GM23338 (cell line): Measurements from ENCODE around the gene KLHL6. TPM values are rescaled to one million over a fixed set of nuclear protein-coding genes. Genes with fewer than 3 reads are reported as not detected.

ENCODE experiments used
- ATAC-seq: fragments of 200-7000 bp; cut with Tn5 transposase; 3 replicates; pipeline ENCODE4 v1.9.1; 2020
- DNase-seq: peaks from one replicate; pipeline ENCODE4 v3.0.0-alpha.2; 2015; ENCODE audit warnings: low spot score
- H2AFZ ChIP-seq: fragments of 200-600 bp; sonication (generic); 2 replicates; pipeline ENCODE4 v1.8.0; 2016; ENCODE audit warnings: antibody characterized with exemption, mild to moderate bottlenecking, moderate library complexity
- H3F3A ChIP-seq: fragments of 200-600 bp; sonication (generic); replicated peaks from 2 replicates; pipeline ENCODE4 v1.8.0; 2017; ENCODE audit warnings: antibody characterized with exemption, mixed run types, low read depth
- H3K27ac ChIP-seq: fragments of 200-600 bp; sonication (generic); 2 replicates; pipeline ENCODE4 v1.6.1; 2016; ENCODE audit warnings: low read depth
- H3K27me3 ChIP-seq: fragments of 200-600 bp; sonication (generic); 2 replicates; pipeline ENCODE4 v1.8.0; 2016; ENCODE audit warnings: mild to moderate bottlenecking, mixed run types, moderate library complexity; ENCODE audit not compliant: insufficient read depth
- H3K36me3 ChIP-seq: fragments of 200-600 bp; sonication (generic); 2 replicates; pipeline ENCODE4 v1.8.0; 2016; ENCODE audit warnings: mild to moderate bottlenecking; ENCODE audit not compliant: insufficient read depth
- H3K4me1 ChIP-seq: fragments of 200-600 bp; sonication (generic); 2 replicates; pipeline ENCODE4 v1.8.0; 2016; ENCODE audit warnings: mild to moderate bottlenecking, moderate library complexity; ENCODE audit not compliant: insufficient read depth
- H3K4me2 ChIP-seq: fragments of 200-600 bp; sonication (generic); 2 replicates; pipeline ENCODE4 v1.7.1; 2017; ENCODE audit warnings: mixed run types
- H3K4me3 ChIP-seq: fragments of 200-600 bp; sonication (generic); 2 replicates; pipeline ENCODE4 v1.6.1; 2016; ENCODE audit warnings: mixed run types
- H3K79me2 ChIP-seq: fragments of 200-600 bp; sonication (generic); replicated peaks from 2 replicates; pipeline ENCODE4 v1.8.0; 2017; ENCODE audit warnings: mild to moderate bottlenecking; ENCODE audit not compliant: insufficient read depth
- H3K9me2 ChIP-seq: fragments of 200-600 bp; sonication (generic); 2 replicates; pipeline ENCODE4 v1.8.0; 2017; ENCODE audit not compliant: insufficient read depth
- H4K20me1 ChIP-seq: fragments of 200-600 bp; sonication (generic); replicated peaks from 2 replicates; pipeline ENCODE4 v1.8.0; 2017; ENCODE audit warnings: mild to moderate bottlenecking; ENCODE audit not compliant: insufficient read depth
- H3K27ac Mint-ChIP-seq: 2 replicates; pipeline ENCODE4 v1.8.0; 2020; ENCODE audit warnings: inconsistent platforms, mild to moderate bottlenecking, moderate library complexity, mixed read lengths
- H3K27me3 Mint-ChIP-seq: 3 replicates; pipeline ENCODE4 v1.8.0; 2022; ENCODE audit warnings: low read depth, mild to moderate bottlenecking, moderate library complexity, mixed read lengths, inconsistent platforms; ENCODE audit not compliant: insufficient read depth, poor library complexity
- H3K36me3 Mint-ChIP-seq: 3 replicates; pipeline ENCODE4 v1.8.0; 2021; ENCODE audit warnings: low read depth, mild to moderate bottlenecking, inconsistent platforms, moderate library complexity, mixed read lengths
- H3K4me1 Mint-ChIP-seq: 3 replicates; pipeline ENCODE4 v1.8.0; 2020; ENCODE audit warnings: mild to moderate bottlenecking, inconsistent platforms, mixed read lengths
- H3K4me3 Mint-ChIP-seq: 3 replicates; pipeline ENCODE4 v1.8.0; 2021; ENCODE audit warnings: moderate library complexity, mild to moderate bottlenecking, inconsistent platforms, mixed read lengths
- H3K9me3 Mint-ChIP-seq: 3 replicates; pipeline ENCODE4 v1.8.0; 2020; ENCODE audit warnings: moderate library complexity, mild to moderate bottlenecking, inconsistent platforms, mixed read lengths
- EZH2 ChIP-seq: fragments of 200-600 bp; sonication (generic); IDR thresholded peaks from one replicate; pipeline ENCODE4 v1.8.0; 2017; ENCODE audit warnings: antibody characterized with exemption, mild to moderate bottlenecking, low read depth; ENCODE audit not compliant: unreplicated experiment
- JUNB ChIP-seq: IDR thresholded peaks from one replicate; pipeline ENCODE4 v1.6.1; 2016; ENCODE audit warnings: antibody characterized with exemption; ENCODE audit not compliant: unreplicated experiment
- NANOG ChIP-seq: IDR thresholded peaks from 2 replicates; pipeline ENCODE4 v1.6.1; 2016; ENCODE audit warnings: antibody characterized with exemption, borderline replicate concordance
- POLR2AphosphoS5 ChIP-seq: IDR thresholded peaks from 2 replicates; pipeline ENCODE4 v1.6.1; 2016; ENCODE audit warnings: antibody characterized with exemption, low read depth
- ZNF114 ChIP-seq: fragments of 250-450 bp; sonication (Bioruptor Pico); IDR thresholded peaks from 2 replicates; pipeline ENCODE4 v1.5.0; 2020; ENCODE audit warnings: mild to moderate bottlenecking, moderate library complexity
- ZNF331 ChIP-seq: fragments of 250-450 bp; sonication (Bioruptor Pico); IDR thresholded peaks from 2 replicates; pipeline ENCODE4 v1.5.0; 2020; ENCODE audit warnings: low read depth, mild to moderate bottlenecking, moderate library complexity
- polyA plus RNA-seq: library from polyadenylated mRNA; unstranded; fragments of >200 nt; fragmentation: Nextera tagmentation; extraction: Ambion mirVana; gene quantifications from 2 replicates; pipeline ENCODE4 v1.2.1, GENCODE V29; 2016
- total RNA-seq: library from RNA; depleted of rRNA; stranded (reverse); fragments of >200 nt; shearing (Covaris generic); gene quantifications from 2 replicates; pipeline ENCODE4 v1.2.3, GENCODE V29; 2014
- TF ChIP-seq, protein P1 (sequence below): IDR thresholded peaks from one replicate; pipeline ENCODE4 v1.6.1; 2018; ENCODE audit warnings: antibody characterized with exemption; ENCODE audit not compliant: unreplicated experiment
- TF ChIP-seq, protein P2 (sequence below): IDR thresholded peaks from 2 replicates; pipeline ENCODE4 v1.6.1; 2016; ENCODE audit warnings: antibody characterized with exemption
- TF ChIP-seq, protein P3 (sequence below): fragments of 250-450 bp; sonication (Bioruptor Pico); IDR thresholded peaks from 2 replicates; pipeline ENCODE4 v1.5.0; 2020; ENCODE audit warnings: mild to moderate bottlenecking, moderate library complexity
- TF ChIP-seq, protein P4 (sequence below), 2 experiments: fragments of 200-600 bp in 1 of 2; sonication (generic) in 1 of 2; conservative IDR thresholded peaks; 2 replicates each; pipeline versions ENCODE4 v1.5.1 to v1.6.1; 2016 to 2017; ENCODE audit warnings: antibody characterized with exemption in 2 of 2, low read depth in 2 of 2, mild to moderate bottlenecking in 2 of 2, moderate library complexity in 1 of 2

KLHL6 gene
- total and polyA plus RNA-seq, 2 experiments from 2014 or later: not detected

DNA sequence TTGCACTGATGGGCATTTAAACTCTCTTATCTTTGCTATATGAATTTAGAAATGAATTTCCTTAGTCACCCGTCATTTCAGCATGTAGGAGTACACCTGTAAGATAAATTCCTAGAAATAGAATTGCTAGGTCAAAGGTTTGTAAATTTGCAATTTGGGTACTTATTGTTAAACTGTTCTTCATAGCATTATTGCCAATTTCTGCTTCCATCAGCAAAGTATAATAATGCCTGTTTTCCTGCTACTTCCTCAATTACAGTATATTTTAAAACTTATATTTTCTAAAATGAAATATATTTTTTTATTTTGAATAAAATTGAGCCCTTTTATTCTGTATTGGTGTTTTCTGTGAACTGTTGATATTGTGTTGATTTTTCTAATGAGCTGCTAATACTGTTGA lies 110.8 kb downstream of the KLHL6 start (continued):
- TF ChIP-seq POLR2AphosphoS5 (no peak), JUNB (no peak), EZH2 (no peak)

DNA sequence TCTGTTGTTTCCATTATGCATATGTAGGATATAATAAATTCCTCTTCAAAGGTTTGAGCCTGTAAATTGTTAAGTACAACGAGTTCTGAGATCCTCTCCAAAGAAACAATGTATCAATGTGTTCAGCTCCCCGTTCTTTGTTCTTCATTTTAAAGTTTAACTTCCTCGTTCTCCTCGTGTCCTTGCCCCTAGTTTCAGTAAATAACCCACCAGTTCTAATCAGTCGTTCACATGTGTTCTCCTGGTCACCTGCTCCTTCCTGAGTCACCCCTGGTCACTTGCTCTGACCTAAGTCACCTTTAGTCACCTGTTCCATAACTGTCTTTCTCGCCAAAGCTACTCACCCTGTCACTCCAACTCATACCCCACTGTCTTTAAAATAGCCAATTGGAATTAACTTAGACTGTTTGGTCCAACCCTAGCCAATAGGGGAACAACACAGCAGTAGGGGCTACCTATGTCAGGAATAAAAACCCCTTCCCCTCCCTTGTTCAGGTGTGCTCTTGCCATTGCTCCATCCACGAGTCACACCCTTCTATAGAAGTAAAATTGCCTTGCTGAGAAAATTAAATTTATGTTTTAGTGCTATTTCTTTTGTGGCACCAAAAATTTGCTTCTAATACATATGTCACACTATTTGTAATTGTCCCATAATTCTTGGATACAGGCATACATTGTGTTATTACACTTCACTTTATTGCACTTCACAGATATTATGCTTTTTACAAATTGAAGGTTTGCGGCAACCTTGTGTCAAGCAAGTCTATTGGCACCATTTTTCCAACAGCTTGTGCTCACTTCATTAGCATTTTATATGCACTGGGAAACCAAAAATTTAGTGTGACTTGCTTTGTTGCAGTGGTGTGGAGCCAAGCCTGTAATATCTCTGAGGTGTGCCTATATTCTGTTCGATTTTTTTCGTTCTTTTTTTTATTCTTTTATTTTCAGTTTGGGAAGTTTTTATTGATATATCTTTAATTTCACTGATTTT lies 111.8 kb downstream of the KLHL6 start:
- Mint-ChIP-seq H3K27me3 (peaks cover 2% of the 10 kb centered on the region), H3K36me3 (peaks cover 11% of the 10 kb centered on the region), H3K9me3 (peaks cover 25% of the 10 kb centered on the region), H3K4me1 (peaks cover 14% of the 10 kb centered on the region), H3K27ac (no peak overlapping the region), H3K4me3 (no peak overlapping the region)
- Histone ChIP-seq H2AFZ (no peak overlapping the region), H3K4me1 (peaks cover 21% of the 10 kb centered on the region), H3K79me2 (peaks cover 9% of the 10 kb centered on the region), H3K27me3 (no peaks in the 10 kb centered on the region), H3K4me3 (no peak overlapping the region), H3K4me2 (no peak overlapping the region), H3F3A (peaks cover 3% of the 10 kb centered on the region; the same call in 1 of the 2 replicates), H3K36me3 (peaks cover 11% of the 10 kb centered on the region; the same call in 1 of the 2 replicates), H4K20me1 (no peaks in the 10 kb centered on the region), H3K9me2 (no peaks in the 10 kb centered on the region), H3K27ac (no peak overlapping the region)
- no peak for DNase-seq
- no peak for ATAC-seq
- TF ChIP-seq, protein P1, sequence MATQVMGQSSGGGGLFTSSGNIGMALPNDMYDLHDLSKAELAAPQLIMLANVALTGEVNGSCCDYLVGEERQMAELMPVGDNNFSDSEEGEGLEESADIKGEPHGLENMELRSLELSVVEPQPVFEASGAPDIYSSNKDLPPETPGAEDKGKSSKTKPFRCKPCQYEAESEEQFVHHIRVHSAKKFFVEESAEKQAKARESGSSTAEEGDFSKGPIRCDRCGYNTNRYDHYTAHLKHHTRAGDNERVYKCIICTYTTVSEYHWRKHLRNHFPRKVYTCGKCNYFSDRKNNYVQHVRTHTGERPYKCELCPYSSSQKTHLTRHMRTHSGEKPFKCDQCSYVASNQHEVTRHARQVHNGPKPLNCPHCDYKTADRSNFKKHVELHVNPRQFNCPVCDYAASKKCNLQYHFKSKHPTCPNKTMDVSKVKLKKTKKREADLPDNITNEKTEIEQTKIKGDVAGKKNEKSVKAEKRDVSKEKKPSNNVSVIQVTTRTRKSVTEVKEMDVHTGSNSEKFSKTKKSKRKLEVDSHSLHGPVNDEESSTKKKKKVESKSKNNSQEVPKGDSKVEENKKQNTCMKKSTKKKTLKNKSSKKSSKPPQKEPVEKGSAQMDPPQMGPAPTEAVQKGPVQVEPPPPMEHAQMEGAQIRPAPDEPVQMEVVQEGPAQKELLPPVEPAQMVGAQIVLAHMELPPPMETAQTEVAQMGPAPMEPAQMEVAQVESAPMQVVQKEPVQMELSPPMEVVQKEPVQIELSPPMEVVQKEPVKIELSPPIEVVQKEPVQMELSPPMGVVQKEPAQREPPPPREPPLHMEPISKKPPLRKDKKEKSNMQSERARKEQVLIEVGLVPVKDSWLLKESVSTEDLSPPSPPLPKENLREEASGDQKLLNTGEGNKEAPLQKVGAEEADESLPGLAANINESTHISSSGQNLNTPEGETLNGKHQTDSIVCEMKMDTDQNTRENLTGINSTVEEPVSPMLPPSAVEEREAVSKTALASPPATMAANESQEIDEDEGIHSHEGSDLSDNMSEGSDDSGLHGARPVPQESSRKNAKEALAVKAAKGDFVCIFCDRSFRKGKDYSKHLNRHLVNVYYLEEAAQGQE: no peak
- TF ChIP-seq, protein P2, sequence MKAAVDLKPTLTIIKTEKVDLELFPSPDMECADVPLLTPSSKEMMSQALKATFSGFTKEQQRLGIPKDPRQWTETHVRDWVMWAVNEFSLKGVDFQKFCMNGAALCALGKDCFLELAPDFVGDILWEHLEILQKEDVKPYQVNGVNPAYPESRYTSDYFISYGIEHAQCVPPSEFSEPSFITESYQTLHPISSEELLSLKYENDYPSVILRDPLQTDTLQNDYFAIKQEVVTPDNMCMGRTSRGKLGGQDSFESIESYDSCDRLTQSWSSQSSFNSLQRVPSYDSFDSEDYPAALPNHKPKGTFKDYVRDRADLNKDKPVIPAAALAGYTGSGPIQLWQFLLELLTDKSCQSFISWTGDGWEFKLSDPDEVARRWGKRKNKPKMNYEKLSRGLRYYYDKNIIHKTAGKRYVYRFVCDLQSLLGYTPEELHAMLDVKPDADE: no peak
- TF ChIP-seq EZH2: no peak
- no peak for TF ChIP-seq ZNF331 (CRISPR knock-in tag)
- TF ChIP-seq ZNF114 (CRISPR knock-in tag): no peak
- TF ChIP-seq JUNB: no peak
- TF ChIP-seq, protein P3, sequence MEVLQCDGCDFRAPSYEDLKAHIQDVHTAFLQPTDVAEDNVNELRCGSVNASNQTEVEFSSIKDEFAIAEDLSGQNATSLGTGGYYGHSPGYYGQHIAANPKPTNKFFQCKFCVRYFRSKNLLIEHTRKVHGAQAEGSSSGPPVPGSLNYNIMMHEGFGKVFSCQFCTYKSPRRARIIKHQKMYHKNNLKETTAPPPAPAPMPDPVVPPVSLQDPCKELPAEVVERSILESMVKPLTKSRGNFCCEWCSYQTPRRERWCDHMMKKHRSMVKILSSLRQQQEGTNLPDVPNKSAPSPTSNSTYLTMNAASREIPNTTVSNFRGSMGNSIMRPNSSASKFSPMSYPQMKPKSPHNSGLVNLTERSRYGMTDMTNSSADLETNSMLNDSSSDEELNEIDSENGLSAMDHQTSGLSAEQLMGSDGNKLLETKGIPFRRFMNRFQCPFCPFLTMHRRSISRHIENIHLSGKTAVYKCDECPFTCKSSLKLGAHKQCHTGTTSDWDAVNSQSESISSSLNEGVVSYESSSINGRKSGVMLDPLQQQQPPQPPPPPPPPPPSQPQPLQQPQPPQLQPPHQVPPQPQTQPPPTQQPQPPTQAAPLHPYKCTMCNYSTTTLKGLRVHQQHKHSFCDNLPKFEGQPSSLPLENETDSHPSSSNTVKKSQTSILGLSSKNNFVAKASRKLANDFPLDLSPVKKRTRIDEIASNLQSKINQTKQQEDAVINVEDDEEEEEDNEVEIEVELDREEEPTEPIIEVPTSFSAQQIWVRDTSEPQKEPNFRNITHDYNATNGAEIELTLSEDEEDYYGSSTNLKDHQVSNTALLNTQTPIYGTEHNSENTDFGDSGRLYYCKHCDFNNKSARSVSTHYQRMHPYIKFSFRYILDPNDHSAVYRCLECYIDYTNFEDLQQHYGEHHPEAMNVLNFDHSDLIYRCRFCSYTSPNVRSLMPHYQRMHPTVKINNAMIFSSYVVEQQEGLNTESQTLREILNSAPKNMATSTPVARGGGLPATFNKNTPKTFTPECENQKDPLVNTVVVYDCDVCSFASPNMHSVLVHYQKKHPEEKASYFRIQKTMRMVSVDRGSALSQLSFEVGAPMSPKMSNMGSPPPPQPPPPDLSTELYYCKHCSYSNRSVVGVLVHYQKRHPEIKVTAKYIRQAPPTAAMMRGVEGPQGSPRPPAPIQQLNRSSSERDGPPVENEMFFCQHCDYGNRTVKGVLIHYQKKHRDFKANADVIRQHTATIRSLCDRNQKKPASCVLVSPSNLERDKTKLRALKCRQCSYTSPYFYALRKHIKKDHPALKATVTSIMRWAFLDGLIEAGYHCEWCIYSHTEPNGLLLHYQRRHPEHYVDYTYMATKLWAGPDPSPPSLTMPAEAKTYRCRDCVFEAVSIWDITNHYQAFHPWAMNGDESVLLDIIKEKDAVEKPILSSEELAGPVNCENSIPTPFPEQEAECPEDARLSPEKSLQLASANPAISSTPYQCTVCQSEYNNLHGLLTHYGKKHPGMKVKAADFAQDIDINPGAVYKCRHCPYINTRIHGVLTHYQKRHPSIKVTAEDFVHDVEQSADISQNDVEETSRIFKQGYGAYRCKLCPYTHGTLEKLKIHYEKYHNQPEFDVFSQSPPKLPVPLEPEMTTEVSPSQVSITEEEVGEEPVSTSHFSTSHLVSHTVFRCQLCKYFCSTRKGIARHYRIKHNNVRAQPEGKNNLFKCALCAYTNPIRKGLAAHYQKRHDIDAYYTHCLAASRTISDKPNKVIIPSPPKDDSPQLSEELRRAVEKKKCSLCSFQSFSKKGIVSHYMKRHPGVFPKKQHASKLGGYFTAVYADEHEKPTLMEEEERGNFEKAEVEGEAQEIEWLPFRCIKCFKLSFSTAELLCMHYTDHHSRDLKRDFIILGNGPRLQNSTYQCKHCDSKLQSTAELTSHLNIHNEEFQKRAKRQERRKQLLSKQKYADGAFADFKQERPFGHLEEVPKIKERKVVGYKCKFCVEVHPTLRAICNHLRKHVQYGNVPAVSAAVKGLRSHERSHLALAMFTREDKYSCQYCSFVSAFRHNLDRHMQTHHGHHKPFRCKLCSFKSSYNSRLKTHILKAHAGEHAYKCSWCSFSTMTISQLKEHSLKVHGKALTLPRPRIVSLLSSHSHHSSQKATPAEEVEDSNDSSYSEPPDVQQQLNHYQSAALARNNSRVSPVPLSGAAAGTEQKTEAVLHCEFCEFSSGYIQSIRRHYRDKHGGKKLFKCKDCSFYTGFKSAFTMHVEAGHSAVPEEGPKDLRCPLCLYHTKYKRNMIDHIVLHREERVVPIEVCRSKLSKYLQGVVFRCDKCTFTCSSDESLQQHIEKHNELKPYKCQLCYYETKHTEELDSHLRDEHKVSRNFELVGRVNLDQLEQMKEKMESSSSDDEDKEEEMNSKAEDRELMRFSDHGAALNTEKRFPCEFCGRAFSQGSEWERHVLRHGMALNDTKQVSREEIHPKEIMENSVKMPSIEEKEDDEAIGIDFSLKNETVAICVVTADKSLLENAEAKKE (CRISPR knock-in tag): no peak
- TF ChIP-seq, protein P4, sequence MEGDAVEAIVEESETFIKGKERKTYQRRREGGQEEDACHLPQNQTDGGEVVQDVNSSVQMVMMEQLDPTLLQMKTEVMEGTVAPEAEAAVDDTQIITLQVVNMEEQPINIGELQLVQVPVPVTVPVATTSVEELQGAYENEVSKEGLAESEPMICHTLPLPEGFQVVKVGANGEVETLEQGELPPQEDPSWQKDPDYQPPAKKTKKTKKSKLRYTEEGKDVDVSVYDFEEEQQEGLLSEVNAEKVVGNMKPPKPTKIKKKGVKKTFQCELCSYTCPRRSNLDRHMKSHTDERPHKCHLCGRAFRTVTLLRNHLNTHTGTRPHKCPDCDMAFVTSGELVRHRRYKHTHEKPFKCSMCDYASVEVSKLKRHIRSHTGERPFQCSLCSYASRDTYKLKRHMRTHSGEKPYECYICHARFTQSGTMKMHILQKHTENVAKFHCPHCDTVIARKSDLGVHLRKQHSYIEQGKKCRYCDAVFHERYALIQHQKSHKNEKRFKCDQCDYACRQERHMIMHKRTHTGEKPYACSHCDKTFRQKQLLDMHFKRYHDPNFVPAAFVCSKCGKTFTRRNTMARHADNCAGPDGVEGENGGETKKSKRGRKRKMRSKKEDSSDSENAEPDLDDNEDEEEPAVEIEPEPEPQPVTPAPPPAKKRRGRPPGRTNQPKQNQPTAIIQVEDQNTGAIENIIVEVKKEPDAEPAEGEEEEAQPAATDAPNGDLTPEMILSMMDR (conservative IDR thresholded peaks at IDR 0.05; ENCODE audit: low read depth in 2 of 2): no peak
- TF ChIP-seq NANOG: no peak
- TF ChIP-seq POLR2AphosphoS5: no peak
